ENCODE data around the gene NR2F1.

NR2F1 gene

DNA sequence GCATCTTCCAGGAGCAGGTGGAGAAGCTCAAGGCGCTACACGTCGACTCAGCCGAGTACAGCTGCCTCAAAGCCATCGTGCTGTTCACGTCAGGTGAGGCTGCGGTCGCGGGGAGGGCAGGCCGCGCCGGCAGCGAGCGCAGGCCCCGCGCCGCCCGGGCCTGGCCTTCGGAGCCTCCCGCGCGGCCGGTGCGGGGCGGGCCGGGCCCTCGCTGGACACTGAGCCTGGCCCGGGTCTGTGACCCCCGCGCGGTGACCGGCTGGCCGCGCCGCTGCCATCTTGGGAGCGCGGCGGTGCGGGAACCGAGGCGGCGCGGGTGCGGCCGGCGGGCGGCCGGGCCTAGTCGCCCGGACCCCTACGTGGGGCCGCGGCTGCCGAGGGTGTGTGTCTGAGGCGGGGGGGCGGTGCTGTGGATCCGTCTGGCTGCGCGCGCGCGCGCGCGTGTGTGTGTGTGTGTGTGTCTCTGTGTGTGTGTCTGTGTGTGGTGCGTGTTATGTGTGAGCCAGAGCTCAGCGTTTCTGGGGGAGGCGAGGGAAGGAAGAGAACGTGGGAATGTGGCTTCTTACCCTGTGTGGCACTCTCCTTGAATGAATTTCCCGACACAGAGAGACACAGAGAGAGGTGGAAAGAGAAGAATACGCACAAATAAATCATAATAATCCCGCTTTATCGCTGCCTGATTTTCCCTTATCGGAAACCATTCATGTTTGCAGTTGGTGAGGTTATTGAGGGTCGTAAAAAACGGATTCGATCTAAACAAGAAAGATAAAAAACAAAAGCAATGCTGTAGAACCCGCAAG, 5.5 kb downstream of the NR2F1 start:
- Histone ChIP-seq H3K9ac (no peak overlapping the region), H3K27me3 (ENCODE audit: insufficient read depth, low read depth) (peaks cover 7% of the 10 kb centered on the region), H3K4me2 (no peak overlapping the region), H4K20me1 (ENCODE audit: insufficient read depth) (no peaks in the 10 kb centered on the region), H3K4me3 (IDR thresholded peaks at IDR 0.05; ENCODE audit: insufficient read depth, low read depth, low read length) (no peak overlapping the region), H3K79me2 (ENCODE audit: insufficient read depth, low read depth) (no peaks in the 10 kb centered on the region), H3K36me3 (ENCODE audit: insufficient read depth) (no peaks in the 10 kb centered on the region), H3K27ac (no peak overlapping the region), H3K4me1 (ENCODE audit: low read depth, poor library complexity, severe bottlenecking) (peaks cover 7% of the 10 kb centered on the region), H2AFZ (ENCODE audit: low read depth) (no peak overlapping the region)
- TF ChIP-seq, protein P1, sequence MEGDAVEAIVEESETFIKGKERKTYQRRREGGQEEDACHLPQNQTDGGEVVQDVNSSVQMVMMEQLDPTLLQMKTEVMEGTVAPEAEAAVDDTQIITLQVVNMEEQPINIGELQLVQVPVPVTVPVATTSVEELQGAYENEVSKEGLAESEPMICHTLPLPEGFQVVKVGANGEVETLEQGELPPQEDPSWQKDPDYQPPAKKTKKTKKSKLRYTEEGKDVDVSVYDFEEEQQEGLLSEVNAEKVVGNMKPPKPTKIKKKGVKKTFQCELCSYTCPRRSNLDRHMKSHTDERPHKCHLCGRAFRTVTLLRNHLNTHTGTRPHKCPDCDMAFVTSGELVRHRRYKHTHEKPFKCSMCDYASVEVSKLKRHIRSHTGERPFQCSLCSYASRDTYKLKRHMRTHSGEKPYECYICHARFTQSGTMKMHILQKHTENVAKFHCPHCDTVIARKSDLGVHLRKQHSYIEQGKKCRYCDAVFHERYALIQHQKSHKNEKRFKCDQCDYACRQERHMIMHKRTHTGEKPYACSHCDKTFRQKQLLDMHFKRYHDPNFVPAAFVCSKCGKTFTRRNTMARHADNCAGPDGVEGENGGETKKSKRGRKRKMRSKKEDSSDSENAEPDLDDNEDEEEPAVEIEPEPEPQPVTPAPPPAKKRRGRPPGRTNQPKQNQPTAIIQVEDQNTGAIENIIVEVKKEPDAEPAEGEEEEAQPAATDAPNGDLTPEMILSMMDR (conservative IDR thresholded peaks at IDR 0.05; ENCODE audit: low read depth, low read length), result no peak

- Histone ChIP-seq H3K9ac (no peak overlapping the region), H3K27ac (no peak overlapping the region), H4K20me1 (ENCODE audit: insufficient read depth) (no peaks in the 10 kb centered on the region), H3K27me3 (ENCODE audit: insufficient read depth, low read depth) (peaks cover 7% of the 10 kb centered on the region), H3K4me3 (IDR thresholded peaks at IDR 0.05; ENCODE audit: insufficient read depth, low read depth, low read length) (no peak overlapping the region), H3K79me2 (ENCODE audit: insufficient read depth, low read depth) (no peaks in the 10 kb centered on the region), H3K36me3 (ENCODE audit: insufficient read depth) (no peaks in the 10 kb centered on the region), H2AFZ (ENCODE audit: low read depth) (no peak overlapping the region), H3K4me2 (no peak overlapping the region), H3K4me1 (ENCODE audit: low read depth, poor library complexity, severe bottlenecking) (peaks cover 7% of the 10 kb centered on the region)
- TF ChIP-seq, protein P1 (conservative IDR thresholded peaks at IDR 0.05; ENCODE audit: low read depth, low read length), result no peak
These were observed 6.3 kb downstream of the NR2F1 start for GRCh38 chr5:93589152-93589828.

DNA sequence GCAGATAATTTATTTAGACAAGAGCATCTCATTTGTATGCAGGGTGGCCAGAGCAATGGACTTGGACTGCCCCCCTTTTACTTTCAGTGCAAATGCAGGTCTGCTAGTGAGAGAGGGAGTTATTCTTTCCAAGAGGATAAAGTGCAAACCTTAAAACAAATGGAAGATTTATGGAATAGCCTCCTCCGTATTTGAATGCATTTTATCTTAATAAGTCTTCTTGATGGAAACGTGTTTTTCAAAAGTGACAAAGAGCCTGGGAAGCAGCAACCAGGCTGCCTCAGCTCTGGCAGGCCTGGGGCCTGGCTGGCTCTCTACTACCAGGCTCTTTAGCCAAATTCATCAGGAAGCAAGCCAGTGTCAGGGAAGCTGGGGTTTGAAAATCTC, 6.8 kb downstream of the NR2F1 start:
- no peaks in the 10 kb centered on the region for H3K36me3 ChIP-seq (ENCODE audit: insufficient read depth)
- H3K4me3 ChIP-seq (IDR thresholded peaks at IDR 0.05; ENCODE audit: insufficient read depth, low read depth, low read length), result no peak overlapping the region
- H3K27me3 ChIP-seq (ENCODE audit: insufficient read depth, low read depth), result peaks cover 7% of the 10 kb centered on the region

DNA sequence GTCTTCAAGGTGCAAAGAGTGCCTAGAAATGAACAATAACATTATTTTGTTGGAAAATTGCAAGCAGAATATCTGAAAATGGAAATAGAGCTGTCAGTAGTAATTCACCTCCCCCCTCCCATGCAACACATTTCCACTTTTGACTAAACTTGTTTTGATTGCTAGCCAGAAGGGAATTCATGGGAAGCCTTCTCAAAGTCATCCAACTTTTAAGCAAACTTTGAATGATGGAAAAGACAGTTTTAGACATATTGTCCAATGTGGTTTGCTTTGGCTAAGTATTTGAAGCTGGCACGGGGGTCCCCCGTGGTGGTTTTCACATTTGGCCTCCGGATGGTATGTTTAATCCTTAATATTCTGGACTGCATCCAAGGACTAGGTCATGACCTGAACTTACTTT, 7.5 kb downstream of the NR2F1 start:
- H3K79me2 ChIP-seq (ENCODE audit: insufficient read depth, low read depth), result no peaks in the 10 kb centered on the region
- no peak overlapping the region for H3K9ac ChIP-seq
- no peak overlapping the region for H3K27ac ChIP-seq
- no peaks in the 10 kb centered on the region for H4K20me1 ChIP-seq (ENCODE audit: insufficient read depth)
- no peak overlapping the region for H3K4me3 ChIP-seq (IDR thresholded peaks at IDR 0.05; ENCODE audit: insufficient read depth, low read depth, low read length)
- H2AFZ ChIP-seq (ENCODE audit: low read depth), result no peak overlapping the region
- TF ChIP-seq, protein P1 (conservative IDR thresholded peaks at IDR 0.05; ENCODE audit: low read depth, low read length), result no peak
- peaks cover 7% of the 10 kb centered on the region for H3K4me1 ChIP-seq (ENCODE audit: low read depth, poor library complexity, severe bottlenecking)
- H3K27me3 ChIP-seq (ENCODE audit: insufficient read depth, low read depth), result peaks cover 7% of the 10 kb centered on the region
- no peaks in the 10 kb centered on the region for H3K36me3 ChIP-seq (ENCODE audit: insufficient read depth)
- no peak overlapping the region for H3K4me2 ChIP-seq

More for the DNA sequence above, 6.8 kb downstream of the NR2F1 start:
- H3K27ac ChIP-seq, result no peak overlapping the region
- H4K20me1 ChIP-seq (ENCODE audit: insufficient read depth), result no peaks in the 10 kb centered on the region
- TF ChIP-seq, protein P1 (conservative IDR thresholded peaks at IDR 0.05; ENCODE audit: low read depth, low read length), result no peak
- H3K4me2 ChIP-seq, result no peak overlapping the region
- H3K4me1 ChIP-seq (ENCODE audit: low read depth, poor library complexity, severe bottlenecking), result peaks cover 7% of the 10 kb centered on the region
- no peak overlapping the region for H3K9ac ChIP-seq
- no peaks in the 10 kb centered on the region for H3K79me2 ChIP-seq (ENCODE audit: insufficient read depth, low read depth)
- no peak overlapping the region for H2AFZ ChIP-seq (ENCODE audit: low read depth)
